MM.1S (cell line): Measurements from ENCODE around the gene COX15.

ENCODE experiments used
- DNase-seq: peaks from one replicate; pipeline ENCODE4 v3.0.0-alpha.2; 2015
- H2AFZ ChIP-seq: fragments of 300-600 bp; sonication (generic); 2 replicates; pipeline ENCODE4 v1.6.0; 2016; ENCODE audit warnings: antibody characterized with exemption, low read length
- H3F3A ChIP-seq: fragments of 300-600 bp; sonication (generic); 2 replicates; pipeline ENCODE4 v1.6.1; 2016; ENCODE audit warnings: mild to moderate bottlenecking, antibody characterized with exemption, low read length, moderate library complexity, mixed read lengths; ENCODE audit not compliant: insufficient read depth
- H3K27ac ChIP-seq: fragments of 300-600 bp; sonication (generic); 2 replicates; pipeline ENCODE4 v1.5.1; 2016; ENCODE audit warnings: mild to moderate bottlenecking, low read length
- H3K27me3 ChIP-seq: fragments of 300-600 bp; sonication (generic); replicated peaks from 2 replicates; pipeline ENCODE4 v1.6.0; 2016; ENCODE audit warnings: low read length; ENCODE audit not compliant: insufficient read depth
- H3K36me3 ChIP-seq: fragments of 300-600 bp; sonication (generic); replicated peaks from 2 replicates; pipeline ENCODE4 v1.6.1; 2016; ENCODE audit warnings: mild to moderate bottlenecking, low read length, mixed read lengths; ENCODE audit not compliant: insufficient read depth
- H3K4me1 ChIP-seq: fragments of 300-600 bp; sonication (generic); 2 replicates; pipeline ENCODE4 v1.6.1; 2016; ENCODE audit warnings: low read length, mixed read lengths
- H3K4me2 ChIP-seq: fragments of 300-600 bp; sonication (generic); 2 replicates; pipeline ENCODE4 v1.6.0; 2016; ENCODE audit warnings: low read depth, low read length
- H3K4me3 ChIP-seq: fragments of 300-600 bp; sonication (generic); 2 replicates; pipeline ENCODE4 v1.5.1; 2016; ENCODE audit warnings: low read length, mixed read lengths
- H3K79me2 ChIP-seq: fragments of 300-600 bp; sonication (generic); 2 replicates; pipeline ENCODE4 v1.6.1; 2016; ENCODE audit warnings: mixed run types, low read length, mixed read lengths
- H3K9ac ChIP-seq: fragments of 300-600 bp; sonication (generic); 2 replicates; pipeline ENCODE4 v1.6.1; 2016; ENCODE audit warnings: low read length, mixed read lengths
- H3K9me2 ChIP-seq: fragments of 300-600 bp; sonication (generic); replicated peaks from 2 replicates; pipeline ENCODE4 v1.6.1; 2016; ENCODE audit warnings: mild to moderate bottlenecking, low read length, mixed read lengths; ENCODE audit not compliant: insufficient read depth
- H3K9me3 ChIP-seq: fragments of 300-600 bp; sonication (generic); replicated peaks from 2 replicates; pipeline ENCODE4 v1.6.1; 2016; ENCODE audit warnings: mild to moderate bottlenecking, low read length, mixed read lengths; ENCODE audit not compliant: insufficient read depth
- H4K20me1 ChIP-seq: fragments of 300-600 bp; sonication (generic); 2 replicates; pipeline ENCODE4 v1.6.1; 2016; ENCODE audit warnings: mild to moderate bottlenecking, low read length, moderate library complexity, mixed read lengths; ENCODE audit not compliant: insufficient read depth
- CTCF ChIP-seq: fragments of 300-600 bp; sonication (generic); IDR thresholded peaks from 2 replicates; pipeline ENCODE4 v1.5.1; 2016; ENCODE audit warnings: antibody characterized with exemption, low read length, mixed read lengths
- EZH2 ChIP-seq: fragments of 300-600 bp; sonication (generic); optimal IDR thresholded peaks from 2 replicates; pipeline ENCODE3; 2017; ENCODE audit warnings: low read depth, mild to moderate bottlenecking, antibody characterized with exemption, low read length, mixed read lengths
- EZH2phosphoT487 ChIP-seq: fragments of 300-600 bp; sonication (generic); IDR thresholded peaks from 2 replicates; pipeline ENCODE4 v1.6.1; 2018; ENCODE audit warnings: antibody characterized with exemption, low read length

COX15 gene

GRCh38 chr10:99775850-99776249, 43.9 kb upstream of the COX15 start:
- H3K9ac ChIP-seq, result no peak overlapping the region
- TF ChIP-seq CTCF, result no peak
- TF ChIP-seq EZH2, result no peak
- TF ChIP-seq EZH2phosphoT487, result no peak
- H3K36me3 ChIP-seq, result no peaks in the 10 kb centered on the region
- H3K4me1 ChIP-seq, result no peaks in the 10 kb centered on the region
- no peaks in the 10 kb centered on the region for H3K9me2 ChIP-seq
- H3K27me3 ChIP-seq, result no peaks in the 10 kb centered on the region
- no peak overlapping the region for H3K4me2 ChIP-seq
- no peaks in the 10 kb centered on the region for H4K20me1 ChIP-seq
- H3K9me3 ChIP-seq, result no peaks in the 10 kb centered on the region
- no peak for DNase-seq
- H3F3A ChIP-seq, result no peaks in the 10 kb centered on the region
- H3K79me2 ChIP-seq, result no peaks in the 10 kb centered on the region
- no peak overlapping the region for H3K27ac ChIP-seq
- no peak overlapping the region for H2AFZ ChIP-seq
- no peak overlapping the region for H3K4me3 ChIP-seq

GRCh38 chr10:99770408-99771045, 38.6 kb upstream of the COX15 start:
- no peaks in the 10 kb centered on the region for H4K20me1 ChIP-seq
- no peak for DNase-seq
- no peaks in the 10 kb centered on the region for H3K79me2 ChIP-seq
- H3K9me3 ChIP-seq, result no peaks in the 10 kb centered on the region
- H3K9me2 ChIP-seq, result no peaks in the 10 kb centered on the region
- no peak overlapping the region for H3K9ac ChIP-seq
- no peak for TF ChIP-seq EZH2
- TF ChIP-seq EZH2phosphoT487, result no peak
- TF ChIP-seq CTCF, result no peak
- H3K4me1 ChIP-seq, result no peaks in the 10 kb centered on the region
- no peak overlapping the region for H3K4me2 ChIP-seq
- H3K4me3 ChIP-seq, result no peak overlapping the region
- H3K27ac ChIP-seq, result no peak overlapping the region
- no peaks in the 10 kb centered on the region for H3F3A ChIP-seq
- H3K36me3 ChIP-seq, result no peaks in the 10 kb centered on the region
- H3K27me3 ChIP-seq, result no peaks in the 10 kb centered on the region
- no peak overlapping the region for H2AFZ ChIP-seq

GRCh38 chr10:99769706-99770105, 37.8 kb upstream of the COX15 start:
- no peaks in the 10 kb centered on the region for H3K27me3 ChIP-seq
- H3K4me1 ChIP-seq, result no peaks in the 10 kb centered on the region
- H3K4me3 ChIP-seq, result no peak overlapping the region
- TF ChIP-seq CTCF (no peak), EZH2phosphoT487 (no peak), EZH2 (no peak)
- no peak overlapping the region for H3K4me2 ChIP-seq
- H3K27ac ChIP-seq, result no peak overlapping the region
- H3K9ac ChIP-seq, result no peak overlapping the region
- no peak for DNase-seq
- no peaks in the 10 kb centered on the region for H3F3A ChIP-seq
- no peaks in the 10 kb centered on the region for H3K9me2 ChIP-seq
- no peaks in the 10 kb centered on the region for H3K9me3 ChIP-seq
- H4K20me1 ChIP-seq, result no peaks in the 10 kb centered on the region
- H2AFZ ChIP-seq, result no peak overlapping the region
- no peaks in the 10 kb centered on the region for H3K36me3 ChIP-seq
- no peaks in the 10 kb centered on the region for H3K79me2 ChIP-seq
